Spleen (tissue), 7 donors: ENCODE results near the gene PRPF40B.

Experiments
- POLR2AphosphoS5 ChIP-seq, 3 donors: sonication (generic); formaldehyde crosslinking; IDR thresholded peaks; one replicate each; pipeline ENCODE4 v1.5.1; 2017; ENCODE audit warnings: antibody characterized with exemption in 3 of 3
- TF ChIP-seq, protein P1 (sequence below), 11 experiments: fragments of 200-600 bp in 7 of 11; fragments of 450-650 bp in 4 of 11; sonication (generic) in 4 of 11; IDR thresholded peaks in 8 of 11; conservative IDR thresholded peaks in 3 of 11; 1 replicate in 7 of 11; 2 replicates in 4 of 11; pipeline versions ENCODE4 v1.4.0 to v1.8.0; 2016 to 2021; ENCODE audit warnings: antibody characterized with exemption in 11 of 11, inconsistent platforms in 4 of 11, mild to moderate bottlenecking in 1 of 11
- donor health status: DM: no; HTN: no; CAD: no; lungs with moderate emphysema.
- donor health status: DM: no; HTN: no; CAD: no.
- donor health status: DM: no; HTN: no; CAD: no.

GRCh38 chr12:49618576-49618975 is 4.8 kb upstream of the PRPF40B start:
- TF ChIP-seq, protein P1, sequence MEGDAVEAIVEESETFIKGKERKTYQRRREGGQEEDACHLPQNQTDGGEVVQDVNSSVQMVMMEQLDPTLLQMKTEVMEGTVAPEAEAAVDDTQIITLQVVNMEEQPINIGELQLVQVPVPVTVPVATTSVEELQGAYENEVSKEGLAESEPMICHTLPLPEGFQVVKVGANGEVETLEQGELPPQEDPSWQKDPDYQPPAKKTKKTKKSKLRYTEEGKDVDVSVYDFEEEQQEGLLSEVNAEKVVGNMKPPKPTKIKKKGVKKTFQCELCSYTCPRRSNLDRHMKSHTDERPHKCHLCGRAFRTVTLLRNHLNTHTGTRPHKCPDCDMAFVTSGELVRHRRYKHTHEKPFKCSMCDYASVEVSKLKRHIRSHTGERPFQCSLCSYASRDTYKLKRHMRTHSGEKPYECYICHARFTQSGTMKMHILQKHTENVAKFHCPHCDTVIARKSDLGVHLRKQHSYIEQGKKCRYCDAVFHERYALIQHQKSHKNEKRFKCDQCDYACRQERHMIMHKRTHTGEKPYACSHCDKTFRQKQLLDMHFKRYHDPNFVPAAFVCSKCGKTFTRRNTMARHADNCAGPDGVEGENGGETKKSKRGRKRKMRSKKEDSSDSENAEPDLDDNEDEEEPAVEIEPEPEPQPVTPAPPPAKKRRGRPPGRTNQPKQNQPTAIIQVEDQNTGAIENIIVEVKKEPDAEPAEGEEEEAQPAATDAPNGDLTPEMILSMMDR (IDR thresholded peaks at IDR 0.05 in 8 of 11, conservative IDR thresholded peaks at IDR 0.05 in 3 of 11), result no peak
- no peak for TF ChIP-seq POLR2AphosphoS5 (IDR thresholded peaks at IDR 0.05)
